Hepatocyte (in vitro differentiated cells): ENCODE measurements around the gene TMEM89. TPM values are rescaled to one million over a fixed set of nuclear protein-coding genes. Genes with fewer than 3 reads are reported as not detected.

ENCODE experiments used
- DNase-seq: peaks from one replicate; pipeline ENCODE4 v3.0.0-alpha.2; 2016; ENCODE audit warnings: low spot score
- H2AFZ ChIP-seq: fragments of 200-600 bp; sonication (generic); 2 replicates; pipeline ENCODE4 v1.6.0; 2016; ENCODE audit warnings: antibody characterized with exemption, mild to moderate bottlenecking
- H3K27ac ChIP-seq: fragments of 200-600 bp; sonication (generic); 2 replicates; pipeline ENCODE4 v1.5.1; 2016; ENCODE audit warnings: mild to moderate bottlenecking
- H3K27me3 ChIP-seq: fragments of 200-600 bp; sonication (generic); 2 replicates; pipeline ENCODE4 v1.6.1; 2016
- H3K36me3 ChIP-seq: fragments of 200-600 bp; sonication (generic); replicated peaks from 2 replicates; pipeline ENCODE4 v1.5.1; 2016; ENCODE audit warnings: low read depth; ENCODE audit not compliant: insufficient read depth
- H3K4me1 ChIP-seq: fragments of 200-600 bp; sonication (generic); 2 replicates; pipeline ENCODE4 v1.5.1; 2016; ENCODE audit warnings: mild to moderate bottlenecking, moderate library complexity; ENCODE audit not compliant: insufficient read depth
- H3K4me2 ChIP-seq: fragments of 200-600 bp; sonication (generic); 2 replicates; pipeline ENCODE4 v1.6.0; 2016
- H3K4me3 ChIP-seq: fragments of 200-600 bp; sonication (generic); 2 replicates; pipeline ENCODE4 v1.5.1; 2016; ENCODE audit warnings: mild to moderate bottlenecking
- H3K79me2 ChIP-seq: fragments of 200-600 bp; sonication (generic); 2 replicates; pipeline ENCODE4 v1.6.0; 2017; ENCODE audit warnings: mild to moderate bottlenecking
- H3K9me2 ChIP-seq: fragments of 200-600 bp; sonication (generic); replicated peaks from 2 replicates; pipeline ENCODE4 v1.6.0; 2017; ENCODE audit warnings: mild to moderate bottlenecking; ENCODE audit not compliant: insufficient read depth
- H3K9me3 ChIP-seq: fragments of 200-600 bp; sonication (generic); 2 replicates; pipeline ENCODE4 v1.5.1; 2016; ENCODE audit warnings: low read depth, mild to moderate bottlenecking
- H4K20me1 ChIP-seq: fragments of 200-600 bp; sonication (generic); 2 replicates; pipeline ENCODE4 v1.6.0; 2016; ENCODE audit warnings: mild to moderate bottlenecking; ENCODE audit not compliant: insufficient read depth, poor library complexity, severe bottlenecking
- CTCF ChIP-seq: fragments of 200-600 bp; sonication (generic); IDR thresholded peaks from 2 replicates; pipeline ENCODE4 v1.5.1; 2016; ENCODE audit warnings: antibody characterized with exemption, mild to moderate bottlenecking; ENCODE audit not compliant: poor library complexity
- EZH2 ChIP-seq: fragments of 200-600 bp; sonication (generic); IDR thresholded peaks from 2 replicates; pipeline ENCODE4 v1.6.1; 2016; ENCODE audit warnings: antibody characterized with exemption, mild to moderate bottlenecking, borderline replicate concordance
- EZH2phosphoT487 ChIP-seq: fragments of 200-600 bp; sonication (generic); IDR thresholded peaks from one replicate; pipeline ENCODE4 v1.6.1; 2018; ENCODE audit warnings: antibody characterized with exemption, mild to moderate bottlenecking, low read depth, moderate library complexity; ENCODE audit not compliant: unreplicated experiment, severe bottlenecking
- WGBS: methylation state at CpG from one replicate; pipeline ENCODE4 v1.1.6; 2016; ENCODE audit warnings: low lambda C conversion rate; ENCODE audit errors: missing lambda C conversion rate; 5-methylcytosine and 5-hydroxymethylcytosine counted together
- polyA plus RNA-seq: library from polyadenylated mRNA; unstranded; fragments of >200 nt; fragmentation: Nextera tagmentation; extraction: Ambion mirVana; gene quantifications from 2 replicates; pipeline ENCODE4 v1.2.1, GENCODE V29; 2016
- total RNA-seq: library from RNA; depleted of rRNA; stranded (reverse); fragments of >200 nt; gene quantifications from 2 replicates; pipeline ENCODE4 v1.2.3, GENCODE V29; 2014

Gene TMEM89
- total and polyA plus RNA-seq, 2 experiments from 2014 or later = not detected

DNA sequence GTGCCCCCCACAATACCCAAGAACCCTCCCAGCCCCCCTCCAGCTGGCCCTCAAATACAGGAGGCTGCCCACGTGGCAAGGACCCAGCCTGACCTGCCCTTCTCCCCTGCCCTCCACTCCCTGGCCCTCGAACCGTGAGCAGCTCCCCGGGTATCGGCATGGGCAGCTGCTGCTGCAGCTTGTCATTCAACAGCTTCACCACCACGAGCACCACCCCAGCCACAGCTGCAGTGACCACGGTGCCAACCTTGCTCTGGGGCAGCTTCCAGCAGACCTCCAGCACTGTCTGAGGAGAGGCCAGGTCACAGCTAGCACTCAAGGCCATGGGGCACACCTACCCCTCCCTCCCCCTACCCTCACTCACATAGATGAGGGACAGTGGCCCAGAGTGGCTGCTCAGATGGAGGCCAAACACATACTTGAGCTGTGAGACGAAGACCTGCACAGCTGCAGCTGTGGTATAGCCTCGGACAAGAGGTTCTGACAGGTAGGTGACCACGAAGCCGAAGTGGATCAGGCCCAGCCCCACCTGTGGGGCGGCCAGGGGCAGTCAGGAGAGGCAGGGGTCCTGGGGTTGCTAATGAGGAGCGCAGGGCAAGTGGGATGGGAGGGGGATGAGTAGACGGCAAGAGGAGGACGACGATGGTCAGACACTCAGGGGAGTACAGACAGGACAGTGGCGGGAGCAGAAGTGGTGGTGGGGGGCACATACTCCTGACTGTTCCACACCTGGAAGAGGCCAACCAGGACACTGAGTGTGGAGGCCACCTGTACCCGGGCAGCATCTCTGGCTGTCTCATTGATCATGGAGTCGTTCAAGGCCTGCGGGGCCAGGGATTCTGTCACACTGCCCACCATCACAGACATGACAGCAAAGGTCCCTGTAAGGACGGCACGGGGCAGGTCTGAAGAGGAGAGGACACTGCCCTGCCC lies 10.2 kb upstream of the TMEM89 start:
- no peaks in the 10 kb centered on the region for H3K27me3 ChIP-seq
- no peak overlapping the region for H3K4me2 ChIP-seq
- no peak overlapping the region for H3K4me3 ChIP-seq
- WGBS = 96% methylated on average over 22 of the region's 22 CpGs
- peaks cover 18% of the 10 kb centered on the region for H3K4me1 ChIP-seq
- no peak for DNase-seq
- peaks cover 8% of the 10 kb centered on the region for H4K20me1 ChIP-seq
- H3K9me3 ChIP-seq = no peaks in the 10 kb centered on the region
- TF ChIP-seq CTCF (no peak), EZH2 (no peak), EZH2phosphoT487 (no peak)
- H3K27ac ChIP-seq = no peak overlapping the region
- no peaks in the 10 kb centered on the region for H3K36me3 ChIP-seq
- no peaks in the 10 kb centered on the region for H3K9me2 ChIP-seq
- H3K79me2 ChIP-seq = peaks cover 12% of the 10 kb centered on the region
- no peak overlapping the region for H2AFZ ChIP-seq

- no peak overlapping the region for H3K4me3 ChIP-seq
- peaks cover 8% of the 10 kb centered on the region for H4K20me1 ChIP-seq
- no peaks in the 10 kb centered on the region for H3K27me3 ChIP-seq
- no peak overlapping the region for H3K27ac ChIP-seq
- H3K36me3 ChIP-seq = no peaks in the 10 kb centered on the region
- 95% methylated on average over 12 of the region's 12 CpGs for WGBS
- H3K4me2 ChIP-seq = no peak overlapping the region
- TF ChIP-seq EZH2phosphoT487 (no peak), EZH2 (no peak), CTCF (no peak)
- H2AFZ ChIP-seq = no peak overlapping the region
- peaks cover 9% of the 10 kb centered on the region for H3K4me1 ChIP-seq
- no peaks in the 10 kb centered on the region for H3K9me2 ChIP-seq
- peaks cover 12% of the 10 kb centered on the region for H3K79me2 ChIP-seq
- no peak for DNase-seq
- H3K9me3 ChIP-seq = no peaks in the 10 kb centered on the region
Observed at GRCh38 chr3:48630833-48631232, 9.3 kb upstream of the TMEM89 start.

- peaks cover 12% of the 10 kb centered on the region for H3K79me2 ChIP-seq
- no peaks in the 10 kb centered on the region for H3K27me3 ChIP-seq
- H3K27ac ChIP-seq = no peak overlapping the region
- no peak overlapping the region for H3K4me3 ChIP-seq
- no peak overlapping the region for H2AFZ ChIP-seq
- no peak for DNase-seq
- H3K36me3 ChIP-seq = no peaks in the 10 kb centered on the region
- no peak for TF ChIP-seq EZH2
- 92% methylated on average over 8 of the region's 8 CpGs for WGBS
- H3K9me3 ChIP-seq = no peaks in the 10 kb centered on the region
- no peaks in the 10 kb centered on the region for H3K9me2 ChIP-seq
- H3K4me2 ChIP-seq = no peak overlapping the region
- peaks cover 8% of the 10 kb centered on the region for H3K4me1 ChIP-seq
- peaks cover 8% of the 10 kb centered on the region for H4K20me1 ChIP-seq
Observed at GRCh38 chr3:48630407-48630806, 8.8 kb upstream of the TMEM89 start.

DNA sequence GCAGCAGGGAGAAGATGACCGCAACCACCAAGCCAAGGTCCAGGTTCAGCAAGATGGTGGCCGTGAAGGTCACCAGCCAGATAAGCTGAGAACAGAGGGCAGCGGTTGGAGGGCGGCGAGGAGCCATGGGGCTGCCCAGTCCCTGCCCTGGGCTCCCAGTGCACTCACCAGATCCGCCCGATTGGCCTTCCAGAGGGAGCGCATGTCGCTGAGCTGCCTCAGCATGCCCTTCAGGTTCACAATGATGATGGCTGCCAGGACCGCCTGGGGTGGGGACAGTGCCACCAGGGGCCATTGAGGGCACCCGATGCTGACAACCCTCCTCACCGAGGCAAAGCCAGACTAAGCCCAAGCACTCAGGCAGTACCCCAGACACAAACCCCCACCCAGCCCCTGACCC lies 8.3 kb upstream of the TMEM89 start:
- TF ChIP-seq EZH2 (no peak), CTCF (no peak), EZH2phosphoT487 (no peak)
- H3K36me3 ChIP-seq = no peaks in the 10 kb centered on the region

More for the DNA sequence above, 8.3 kb upstream of the TMEM89 start:
- Histone ChIP-seq H3K79me2 (peaks cover 12% of the 10 kb centered on the region), H3K27ac (no peak overlapping the region), H4K20me1 (peaks cover 8% of the 10 kb centered on the region), H2AFZ (no peak overlapping the region), H3K4me2 (no peak overlapping the region), H3K9me3 (no peaks in the 10 kb centered on the region), H3K27me3 (no peaks in the 10 kb centered on the region), H3K4me1 (peaks cover 8% of the 10 kb centered on the region), H3K4me3 (no peak overlapping the region), H3K9me2 (no peaks in the 10 kb centered on the region)
- WGBS = 93% methylated on average over 12 of the region's 12 CpGs
- no peak for DNase-seq
